Subcutaneous adipose tissue (tissue), 4 donors: ENCODE results near the gene UAP1. TPM values are rescaled to one million over a fixed set of nuclear protein-coding genes. Genes with fewer than 3 reads are reported as not detected.

Experiments used
- CTCF ChIP-seq: fragments of 450-650 bp; IDR thresholded peaks from one replicate; pipeline ENCODE4 v1.5.1; 2016; ENCODE audit warnings: low read depth, mild to moderate bottlenecking, control low read depth, antibody characterized with exemption, moderate library complexity
- total RNA-seq, 4 donors: library from RNA; depleted of rRNA; stranded (reverse); fragments of >200 nt; gene quantifications; one replicate each; pipeline ENCODE4 v1.1.0, GENCODE V29; 2016

UAP1 gene
- total RNA-seq, 4 donors from 2014 or later, result 93.8 to 427 (median 206) TPM

GRCh38 chr1:162565460-162565859, 3.9 kb downstream of the UAP1 start:
- no peak for TF ChIP-seq CTCF

- no peak for TF ChIP-seq CTCF
Observed at GRCh38 chr1:162566870-162567269, 5.3 kb downstream of the UAP1 start.

GRCh38 chr1:162568802-162569201, 7.3 kb downstream of the UAP1 start:
- no peak for TF ChIP-seq CTCF

GRCh38 chr1:162570718-162571117, 9.2 kb downstream of the UAP1 start:
- TF ChIP-seq CTCF, result no peak

GRCh38 chr1:162571696-162572095, 10.2 kb downstream of the UAP1 start:
- TF ChIP-seq CTCF, result no peak

GRCh38 chr1:162573136-162573535, 11.6 kb downstream of the UAP1 start:
- TF ChIP-seq CTCF, result no peak

GRCh38 chr1:162578071-162578700, 16.7 kb downstream of the UAP1 start:
- no peak for TF ChIP-seq CTCF
